ENCODE results near the gene PRKCA. TPM values are rescaled to one million over a fixed set of nuclear protein-coding genes. Genes with fewer than 3 reads are reported as not detected.

PRKCA gene
- total and polyA plus RNA-seq, 9 of the 15 experiments (the other 6 are each of a cell fraction or from before 2014, with no cell fraction given), result 3.2 to 33.0 (median 17.8) TPM

- H3K27ac ChIP-seq (ENCODE audit: extremely low read depth, low read depth, low read length), result no peak overlapping the region
- BruUV-seq (replicated peaks), result no TSS peak
- no peak for TF ChIP-seq DMBX1 (CRISPR knock-in tag; IDR thresholded peaks at IDR 0.05; ENCODE audit: borderline replicate concordance)
- no peak for TF ChIP-seq ZNF23 (CRISPR knock-in tag; IDR thresholded peaks at IDR 0.05)
- no peak for TF ChIP-seq TFAP4 (CRISPR knock-in tag; IDR thresholded peaks at IDR 0.05; ENCODE audit: borderline replicate concordance)
- TF ChIP-seq NCOA2 (IDR thresholded peaks at IDR 0.05; ENCODE audit: partially characterized antibody in 2 of 2), result no peak
- TF ChIP-seq THAP7 (CRISPR knock-in tag; IDR thresholded peaks at IDR 0.05), result no peak
- TF ChIP-seq SMARCA4 (IDR thresholded peaks at IDR 0.05), result no peak
- TF ChIP-seq ZNF583 (CRISPR knock-in tag; IDR thresholded peaks at IDR 0.05), result no peak
- no peak for TF ChIP-seq ARID4B (CRISPR knock-in tag; IDR thresholded peaks at IDR 0.05)
- TF ChIP-seq, protein P1, sequence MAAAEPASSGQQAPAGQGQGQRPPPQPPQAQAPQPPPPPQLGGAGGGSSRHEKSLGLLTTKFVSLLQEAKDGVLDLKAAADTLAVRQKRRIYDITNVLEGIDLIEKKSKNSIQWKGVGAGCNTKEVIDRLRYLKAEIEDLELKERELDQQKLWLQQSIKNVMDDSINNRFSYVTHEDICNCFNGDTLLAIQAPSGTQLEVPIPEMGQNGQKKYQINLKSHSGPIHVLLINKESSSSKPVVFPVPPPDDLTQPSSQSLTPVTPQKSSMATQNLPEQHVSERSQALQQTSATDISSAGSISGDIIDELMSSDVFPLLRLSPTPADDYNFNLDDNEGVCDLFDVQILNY (CRISPR knock-in tag; IDR thresholded peaks at IDR 0.05), result no peak
- TF ChIP-seq ZEB2 (IDR thresholded peaks at IDR 0.05), result no peak
- no peak for TF ChIP-seq RBM15 (IDR thresholded peaks at IDR 0.05; ENCODE audit: insufficient read depth, low read length)
- TF ChIP-seq PPARD (CRISPR knock-in tag; IDR thresholded peaks at IDR 0.05), result no peak
- TF ChIP-seq, protein P2, sequence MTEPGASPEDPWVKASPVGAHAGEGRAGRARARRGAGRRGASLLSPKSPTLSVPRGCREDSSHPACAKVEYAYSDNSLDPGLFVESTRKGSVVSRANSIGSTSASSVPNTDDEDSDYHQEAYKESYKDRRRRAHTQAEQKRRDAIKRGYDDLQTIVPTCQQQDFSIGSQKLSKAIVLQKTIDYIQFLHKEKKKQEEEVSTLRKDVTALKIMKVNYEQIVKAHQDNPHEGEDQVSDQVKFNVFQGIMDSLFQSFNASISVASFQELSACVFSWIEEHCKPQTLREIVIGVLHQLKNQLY (CRISPR knock-in tag; conservative IDR thresholded peaks at IDR 0.05), result no peak
Measured at GRCh38 chr17:66367107-66367506, 64.7 kb downstream of the PRKCA start.

More at GRCh38 chr17:66367107-66367506, 64.7 kb downstream of the PRKCA start:
- H3K36me3 ChIP-seq (ENCODE audit: control insufficient read depth, insufficient read depth, low read length), result no peaks in the 10 kb centered on the region
- H3K4me2 ChIP-seq (ENCODE audit: insufficient read depth, low read length), result no peak overlapping the region
- ATAC-seq, result no peak
- intact Hi-C loops (cut with micrococcal nuclease) (no loop called here), in situ Hi-C loops (cut with MboI) (no loop called here)
- no peaks in the 10 kb centered on the region for H3K9me3 ChIP-seq (replicated peaks; ENCODE audit: control insufficient read depth, insufficient read depth, low read depth, low read length)
- POLR2A ChIA-PET, result interaction anchor here (0.5 to 0.8 kb wide), 2 partner anchors 13 to 14 kb away, joined by 3 to 4 read pairs; no protein-coding TSS in a partner anchor
- DNase-seq (ENCODE audit: extremely low read depth in 1 of 4, low spot score in 3 of 4), result no peak
- H3K9me1 ChIP-seq (ENCODE audit: control insufficient read depth, insufficient read depth, low read length), result no peaks in the 10 kb centered on the region
- H3K4me3 ChIP-seq, result no peak overlapping the region
- peaks cover 6% of the 10 kb centered on the region; the same call in 2 of the 3 replicates for H3K79me2 ChIP-seq (ENCODE audit: control insufficient read depth, insufficient read depth, low read length)
- peaks cover 0 to 13% of the 10 kb centered on the region in 2 experiments; a peak in 3 of 5 replicates for H3K4me1 ChIP-seq (replicated peaks in 1 of 2; ENCODE audit: control insufficient read depth in 2 of 2, insufficient read depth in 2 of 2, low read length in 2 of 2)
- CTCF ChIA-PET (ENCODE audit: low intra/inter-chr PET ratio), result no interaction called here
- no peaks in the 10 kb centered on the region for H3K27me3 ChIP-seq (ENCODE audit: control insufficient read depth in 2 of 2, insufficient read depth in 2 of 2, low read length in 2 of 2)
- no peak overlapping the region for H3K9ac ChIP-seq (ENCODE audit: insufficient read depth in 1 of 2, low read depth in 2 of 2, low read length in 2 of 2)
- 50% methylated on average over 2 of the region's 2 CpGs for WGBS (ENCODE audit: insufficient coverage, low coverage, missing lambda C conversion rate)
- H2AFZ ChIP-seq (ENCODE audit: low read depth, low read length), result no peak overlapping the region
- H4K20me1 ChIP-seq (replicated peaks; ENCODE audit: control insufficient read depth, insufficient read depth, low read length), result peaks cover 3% of the 10 kb centered on the region; the same call in 1 of the 2 replicates
- no peak for FAIRE-seq

Data from K562 (cell line).